GM21825 (cell line): Measurements from ENCODE around the gene CREB3L4.

Experiments
- ATAC-seq: cut with Tn5 transposase; IDR thresholded peaks from one replicate; pipeline ENCODE4 v1.9.1; 2021; ENCODE audit warnings: mild to moderate bottlenecking, moderate library complexity; ENCODE audit not compliant: unreplicated experiment

Gene CREB3L4

GRCh38 chr1:153936011-153936802, 31.5 kb upstream of the CREB3L4 start:
- ATAC-seq = no peak

- no peak for ATAC-seq
Measured at GRCh38 chr1:153937331-153937730, 30.4 kb upstream of the CREB3L4 start.

GRCh38 chr1:153938996-153939395, 28.7 kb upstream of the CREB3L4 start:
- no peak for ATAC-seq

GRCh38 chr1:153939476-153939875, 28.2 kb upstream of the CREB3L4 start:
- no peak for ATAC-seq

GRCh38 chr1:153940756-153941155, 26.9 kb upstream of the CREB3L4 start:
- no peak for ATAC-seq

GRCh38 chr1:153941826-153942725, 25.6 kb upstream of the CREB3L4 start:
- no peak for ATAC-seq

- ATAC-seq = no peak
Measured at GRCh38 chr1:153942766-153943549, 24.7 kb upstream of the CREB3L4 start.

GRCh38 chr1:153944005-153944826, 23.5 kb upstream of the CREB3L4 start:
- no peak for ATAC-seq

- ATAC-seq = no peak
Measured at GRCh38 chr1:153944827-153945117, 22.9 kb upstream of the CREB3L4 start.

GRCh38 chr1:153945131-153945794, 22.4 kb upstream of the CREB3L4 start:
- ATAC-seq = no peak

GRCh38 chr1:153945795-153946621, 21.7 kb upstream of the CREB3L4 start:
- ATAC-seq = peak; percentile 64

- peak; percentile 54 for ATAC-seq
Measured at GRCh38 chr1:153946622-153947241, 21.0 kb upstream of the CREB3L4 start, which contains the start of gene DENND4B. DENND4B (minus strand) TSS chr1:153946718; CDS start chr1:153944374, 2,344 bp downstream.

- ATAC-seq = no peak
Measured at GRCh38 chr1:153951183-153951582, 16.5 kb upstream of the CREB3L4 start.

- no peak for ATAC-seq
Measured at GRCh38 chr1:153951801-153952200, 15.9 kb upstream of the CREB3L4 start.

GRCh38 chr1:153953859-153954365, 13.8 kb upstream of the CREB3L4 start:
- no peak for ATAC-seq

GRCh38 chr1:153954826-153955225, 12.9 kb upstream of the CREB3L4 start:
- ATAC-seq = no peak

- ATAC-seq = no peak
Measured at GRCh38 chr1:153956997-153957715, 10.5 kb upstream of the CREB3L4 start.

GRCh38 chr1:153957744-153958110, 10.0 kb upstream of the CREB3L4 start:
- peak; percentile 16 for ATAC-seq
